NCI-H2029 (cell line): ENCODE measurements around the gene PJVK.

Experiments
- DNase-seq: peaks from one replicate; lab custom pipeline; 2025; lab: John Stamatoyannopoulos, UW

PJVK gene

GRCh38 chr2:178480227-178481181 lies 29.3 kb downstream of the PJVK start, which contains the start of gene PLEKHA3:
PLEKHA3 (plus strand) TSS chr2:178480457; CDS start chr2:178480870, 413 bp downstream.
- peak; percentile 95 for DNase-seq

DNA sequence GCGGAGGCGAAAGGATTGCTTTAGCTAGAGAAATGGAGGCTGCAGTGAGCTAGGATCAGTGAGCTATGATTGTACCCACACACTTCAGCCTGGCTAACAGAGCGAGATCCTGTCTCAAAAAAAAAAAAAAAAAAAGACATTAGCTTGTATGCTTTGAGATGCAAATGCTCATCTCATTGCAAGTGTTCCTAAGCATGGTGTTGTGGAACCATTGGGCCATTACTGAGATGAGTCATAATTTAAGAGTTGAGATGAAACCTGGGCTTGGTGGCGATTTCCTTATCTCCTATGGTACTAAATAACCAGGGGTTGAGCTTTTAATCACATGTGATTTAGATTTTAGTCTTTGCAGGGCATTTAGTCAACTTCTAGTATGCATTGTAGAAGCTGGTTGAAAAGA lies 31.3 kb downstream of the PJVK start:
- DNase-seq: peak; percentile 57

- peak; percentile 81 for DNase-seq
Observed at GRCh38 chr2:178484245-178485041, 33.3 kb downstream of the PJVK start.

DNA sequence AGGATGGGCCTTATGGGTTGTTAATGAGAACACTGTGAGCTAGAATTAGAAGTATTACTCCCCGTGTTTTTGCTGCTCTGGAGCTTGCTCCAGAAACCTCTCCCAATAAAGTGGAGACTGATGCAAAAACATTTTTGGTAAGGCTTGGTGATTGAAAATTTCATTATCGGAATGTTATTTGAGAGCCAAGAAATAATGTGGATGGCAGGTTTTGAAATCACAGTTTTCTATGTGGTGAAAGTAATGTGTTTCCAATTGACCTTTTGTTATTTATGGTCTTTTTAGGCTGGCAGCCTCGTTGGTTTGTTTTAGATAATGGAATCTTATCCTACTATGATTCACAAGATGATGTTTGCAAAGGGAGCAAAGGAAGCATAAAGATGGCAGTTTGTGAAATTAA lies 34.2 kb downstream of the PJVK start:
- no peak for DNase-seq

DNA sequence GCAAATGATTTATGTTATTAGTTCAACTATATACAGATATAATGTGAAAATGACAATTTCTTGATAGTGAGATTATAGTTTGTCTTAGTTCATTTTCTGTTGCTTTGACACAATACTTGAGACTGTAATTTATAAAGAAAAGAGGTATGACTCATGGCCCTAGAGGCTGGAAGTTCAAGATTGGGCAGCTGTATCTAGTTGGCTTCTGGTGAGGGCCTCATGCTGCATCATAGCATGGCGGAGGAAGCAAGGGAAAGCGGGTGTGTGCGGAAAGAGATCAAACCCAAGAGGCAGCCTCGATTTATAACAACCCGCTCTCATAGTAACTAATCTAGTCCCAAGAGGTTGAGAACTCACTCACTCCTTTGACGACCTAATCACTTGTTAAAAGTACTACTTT lies 40.4 kb downstream of the PJVK start:
- no peak for DNase-seq

DNA sequence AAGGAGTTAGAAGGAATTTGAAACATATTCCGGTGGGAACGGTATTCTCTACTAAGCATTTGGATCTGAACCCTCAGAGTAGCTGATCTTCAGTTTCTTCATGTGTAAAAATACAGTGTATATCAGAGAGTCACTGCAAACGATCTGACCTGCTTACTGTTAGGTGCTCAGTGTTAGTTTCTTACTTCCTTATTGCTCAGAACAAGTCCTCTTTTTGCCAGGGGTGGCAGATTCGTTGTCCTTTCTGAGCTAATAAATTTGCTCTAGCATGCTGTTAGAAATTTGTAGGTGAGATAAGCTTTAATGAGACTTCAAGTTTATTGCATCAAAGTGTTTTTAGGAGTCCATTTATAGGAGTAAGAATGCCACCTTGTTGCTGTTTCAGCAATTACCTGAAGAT lies 44.9 kb downstream of the PJVK start:
- no peak for DNase-seq

- DNase-seq: no peak
Observed at GRCh38 chr2:178498137-178498536, 47.0 kb downstream of the PJVK start.

DNA sequence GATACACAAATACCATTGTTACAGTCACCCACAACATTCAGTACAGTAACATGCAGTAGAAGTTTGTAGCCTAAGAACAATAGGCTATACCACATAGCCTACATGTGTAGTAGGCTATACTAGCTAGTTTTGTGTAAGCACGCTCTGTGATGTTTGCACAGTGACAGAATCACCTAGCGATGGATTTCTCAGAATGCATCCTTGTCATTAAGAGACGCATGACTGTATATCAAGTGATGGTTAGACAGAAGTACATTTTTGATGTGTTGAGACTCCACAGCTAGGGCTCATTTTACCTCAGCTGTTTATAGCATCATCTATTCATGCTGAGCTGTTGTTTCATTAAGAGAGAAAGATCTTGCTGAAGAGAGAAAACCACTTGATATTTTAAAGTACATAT lies 48.5 kb downstream of the PJVK start:
- DNase-seq: no peak

- DNase-seq: no peak
Observed at GRCh38 chr2:178502751-178503150, 51.6 kb downstream of the PJVK start.

- DNase-seq: no peak
Observed at GRCh38 chr2:178506101-178506500, 54.9 kb downstream of the PJVK start.

- DNase-seq: no peak
Observed at GRCh38 chr2:178506524-178506923, 55.3 kb downstream of the PJVK start.

GRCh38 chr2:178506949-178507348 lies 55.8 kb downstream of the PJVK start:
- DNase-seq: no peak

GRCh38 chr2:178508646-178509045 lies 57.5 kb downstream of the PJVK start:
- DNase-seq: no peak

- no peak for DNase-seq
Observed at GRCh38 chr2:178510384-178510783, 59.2 kb downstream of the PJVK start.
